ENCODE measurements around the gene SDK1. TPM values are rescaled to one million over a fixed set of nuclear protein-coding genes. Genes with fewer than 3 reads are reported as not detected.

Gene SDK1
- total and polyA plus RNA-seq, 4 donors: 0.12 to 0.47 (median 0.36) TPM

GRCh38 chr7:3393862-3394261 is 92.8 kb downstream of the SDK1 start:
- no peak overlapping the region for H3K9ac ChIP-seq (ENCODE audit: low read depth in 1 of 2, low read length in 2 of 2)
- no peaks in the 10 kb centered on the region for H3K27me3 ChIP-seq (ENCODE audit: control insufficient read depth in 4 of 4, insufficient read depth in 4 of 4, low read length in 3 of 4)
- WGBS: 91% methylated on average over 3 of the region's 3 CpGs
- no peak overlapping the region for H3K4me3 ChIP-seq (ENCODE audit: low read depth in 1 of 3, low read length in 3 of 3)
- H3K27ac ChIP-seq (ENCODE audit: low read depth in 1 of 2, low read length in 2 of 2): no peak overlapping the region
- DNase-seq (ENCODE audit: low spot score): no peak
- peaks cover 0 to 12% (median 4%) of the 10 kb centered on the region in 4 donors for H3K9me3 ChIP-seq (ENCODE audit: control insufficient read depth in 4 of 4, low read length in 3 of 4)
- H3K4me1 ChIP-seq (ENCODE audit: control insufficient read depth in 4 of 4, insufficient read depth in 4 of 4, low read length in 3 of 4): no peaks in the 10 kb centered on the region
- TF ChIP-seq HNF4A (conservative IDR thresholded peaks at IDR 0.05): no peak
- TF ChIP-seq RXRA (IDR thresholded peaks at IDR 0.05): no peak
- no peak for TF ChIP-seq MAX (IDR thresholded peaks at IDR 0.05)
- H3K36me3 ChIP-seq (ENCODE audit: control insufficient read depth in 4 of 4, insufficient read depth in 3 of 4, low read depth in 1 of 4, low read length in 3 of 4): no peaks in the 10 kb centered on the region

- no peak overlapping the region for H3K4me3 ChIP-seq (ENCODE audit: low read depth in 1 of 3, low read length in 3 of 3)
- H3K9ac ChIP-seq (ENCODE audit: low read depth in 1 of 2, low read length in 2 of 2): no peak overlapping the region
- TF ChIP-seq FOXA2 (IDR thresholded peaks at IDR 0.05): no peak
- TF ChIP-seq RXRA (IDR thresholded peaks at IDR 0.05): no peak
- H3K27ac ChIP-seq (ENCODE audit: low read depth in 1 of 2, low read length in 2 of 2): no peak overlapping the region
- H3K27me3 ChIP-seq (ENCODE audit: control insufficient read depth in 4 of 4, insufficient read depth in 4 of 4, low read length in 3 of 4): no peaks in the 10 kb centered on the region
- no peak for DNase-seq (ENCODE audit: low spot score)
- H3K9me3 ChIP-seq (ENCODE audit: control insufficient read depth in 4 of 4, low read length in 3 of 4): peaks cover 0 to 12% (median 4%) of the 10 kb centered on the region in 4 donors
- no peaks in the 10 kb centered on the region for H3K4me1 ChIP-seq (ENCODE audit: control insufficient read depth in 4 of 4, insufficient read depth in 4 of 4, low read length in 3 of 4)
- 90% methylated on average over 3 of the region's 3 CpGs for WGBS
- H3K36me3 ChIP-seq (ENCODE audit: control insufficient read depth in 4 of 4, insufficient read depth in 3 of 4, low read depth in 1 of 4, low read length in 3 of 4): no peaks in the 10 kb centered on the region
Observed at GRCh38 chr7:3397324-3397723, 96.3 kb downstream of the SDK1 start.

GRCh38 chr7:3399858-3400257 is 98.8 kb downstream of the SDK1 start:
- H3K4me1 ChIP-seq (ENCODE audit: control insufficient read depth in 4 of 4, insufficient read depth in 4 of 4, low read length in 3 of 4): no peaks in the 10 kb centered on the region
- H3K27ac ChIP-seq (ENCODE audit: low read depth in 1 of 2, low read length in 2 of 2): no peak overlapping the region
- TF ChIP-seq ATF3 (IDR thresholded peaks at IDR 0.05) (no peak), RAD21 (IDR thresholded peaks at IDR 0.05) (peak in 1 of 2 donors; percentile 39)
- H3K9me3 ChIP-seq (ENCODE audit: control insufficient read depth in 4 of 4, low read length in 3 of 4): peaks cover 0 to 12% (median 3%) of the 10 kb centered on the region in 4 donors
- H3K27me3 ChIP-seq (ENCODE audit: control insufficient read depth in 4 of 4, insufficient read depth in 4 of 4, low read length in 3 of 4): no peaks in the 10 kb centered on the region
- no peak overlapping the region for H3K9ac ChIP-seq (ENCODE audit: low read depth in 1 of 2, low read length in 2 of 2)
- WGBS: 32% methylated on average over 2 of the region's 2 CpGs
- H3K4me3 ChIP-seq (ENCODE audit: low read depth in 1 of 3, low read length in 3 of 3): no peak overlapping the region
- DNase-seq (ENCODE audit: low spot score): no peak
- no peaks in the 10 kb centered on the region for H3K36me3 ChIP-seq (ENCODE audit: control insufficient read depth in 4 of 4, insufficient read depth in 3 of 4, low read depth in 1 of 4, low read length in 3 of 4)

- Histone ChIP-seq H3K9ac (ENCODE audit: low read depth in 1 of 2, low read length in 2 of 2) (no peak overlapping the region), H3K9me3 (ENCODE audit: control insufficient read depth in 4 of 4, low read length in 3 of 4) (no peaks in the 10 kb centered on the region), H3K4me1 (ENCODE audit: control insufficient read depth in 4 of 4, insufficient read depth in 4 of 4, low read length in 3 of 4) (no peaks in the 10 kb centered on the region), H3K36me3 (ENCODE audit: control insufficient read depth in 4 of 4, insufficient read depth in 3 of 4, low read depth in 1 of 4, low read length in 3 of 4) (no peaks in the 10 kb centered on the region), H3K4me3 (ENCODE audit: low read depth in 1 of 3, low read length in 3 of 3) (no peak overlapping the region), H3K27ac (ENCODE audit: low read depth in 1 of 2, low read length in 2 of 2) (no peak overlapping the region), H3K27me3 (ENCODE audit: control insufficient read depth in 4 of 4, insufficient read depth in 4 of 4, low read length in 3 of 4) (no peaks in the 10 kb centered on the region)
- no peak for DNase-seq (ENCODE audit: low spot score)
- TF ChIP-seq GABPA (IDR thresholded peaks at IDR 0.05 in 1 of 2, conservative IDR thresholded peaks at IDR 0.05 in 1 of 2) (no peak), YY1 (IDR thresholded peaks at IDR 0.05) (no peak), JUND (IDR thresholded peaks at IDR 0.05) (no peak), EGR1 (IDR thresholded peaks at IDR 0.05; ENCODE audit: low read depth in 2 of 2) (no peak), ATF3 (IDR thresholded peaks at IDR 0.05) (no peak), ZBTB33 (IDR thresholded peaks at IDR 0.05) (no peak)
- 89% methylated on average over 1 of the region's 1 CpG for WGBS
Observed at GRCh38 chr7:3404501-3404900, 103.4 kb downstream of the SDK1 start.

Measured in liver (tissue), 9 donors.